ENCODE measurements around the gene ADAMTSL3. TPM values are rescaled to one million over a fixed set of nuclear protein-coding genes. Genes with fewer than 3 reads are reported as not detected.

The ADAMTSL3 gene
- total and polyA plus RNA-seq, 2 of the 4 experiments (the other 2 are of a cell fraction), result under 0.01 to 0.02 TPM

GRCh38 chr15:83612226-83612625 lies 41.7 kb upstream of the ADAMTSL3 start:
- Histone ChIP-seq H2BK20ac (ENCODE audit: low read depth, low read length) (no peak overlapping the region), H3K27me3 (ENCODE audit: control insufficient read depth, insufficient read depth, low read length) (no peaks in the 10 kb centered on the region), H4K5ac (ENCODE audit: low read depth, low read length) (no peak overlapping the region), H2BK5ac (ENCODE audit: low read depth, low read length, poor library complexity, severe bottlenecking) (no peak overlapping the region), H3K4ac (ENCODE audit: low read depth, low read length) (no peak overlapping the region), H3K9ac (ENCODE audit: low read depth, low read length) (no peak overlapping the region), H3K27ac (ENCODE audit: insufficient read depth, low read length) (no peak overlapping the region), H3K4me2 (ENCODE audit: low read depth, low read length) (no peak overlapping the region), H4K91ac (ENCODE audit: insufficient read depth, low read depth, low read length) (no peak overlapping the region), H2AFZ (replicated peaks; ENCODE audit: low read length, poor library complexity) (no peak overlapping the region), H2BK15ac (ENCODE audit: low read depth, low read length) (no peak overlapping the region), H3K4me3 (ENCODE audit: insufficient read depth, low read depth, low read length) (no peak overlapping the region), H4K8ac (ENCODE audit: low read depth in 2 of 2, low read length in 2 of 2) (no peak overlapping the region), H3K56ac (ENCODE audit: extremely low read depth, insufficient read depth, low read length) (no peak overlapping the region), H3K9me1 (ENCODE audit: insufficient read depth, low read length) (no peaks in the 10 kb centered on the region), H3K23ac (ENCODE audit: low read depth, low read length) (no peak overlapping the region), H3K18ac (ENCODE audit: low read depth, low read length) (no peak overlapping the region), H2AK5ac (ENCODE audit: low read depth, low read length) (no peak overlapping the region), H3K4me1 (ENCODE audit: control insufficient read depth, insufficient read depth, low read length) (no peaks in the 10 kb centered on the region), H2AK9ac (replicated peaks; ENCODE audit: low read depth, low read length, poor library complexity) (no peak overlapping the region), H3K14ac (replicated peaks; ENCODE audit: low read depth, low read length) (no peak overlapping the region), H3K36me3 (ENCODE audit: control insufficient read depth, insufficient read depth, low read length) (no peaks in the 10 kb centered on the region), H4K20me1 (ENCODE audit: insufficient read depth, low read length) (no peaks in the 10 kb centered on the region), H2BK120ac (ENCODE audit: low read depth, low read length) (no peak overlapping the region), H3K9me3 (ENCODE audit: control insufficient read depth, insufficient read depth, low read length) (peaks cover 6% of the 10 kb centered on the region; the same call in 1 of the 2 replicates), H3K79me1 (ENCODE audit: low read depth in 1 of 2, low read length in 2 of 2) (no peaks in the 10 kb centered on the region)
- no TSS peak for BruUV-seq (replicated peaks)
- in situ Hi-C loops (cut with MboI; ENCODE audit: low sequenced_read_pairs) (no loop called here), dilution Hi-C loops (cut with HindIII; ENCODE audit: low sequenced_read_pairs, unreplicated experiment) (no loop called here), intact Hi-C loops (cut with micrococcal nuclease) (no loop called here)
- ChIA-PET CTCF (interaction anchor here (0.6 kb wide), 1 partner anchor 117 kb away, joined by 3 read pairs; no protein-coding TSS in a partner anchor), POLR2A (ENCODE audit: unreplicated experiment) (no interaction called here)
- 60% methylated on average over 1 of the region's 5 CpGs; no CpG with 5 or more reads in 1 of the 2 experiments for WGBS, 2 experiments (ENCODE audit: extremely low coverage in 2 of 2, insufficient read length in 1 of 2)
- TF ChIP-seq RFX5 (IDR thresholded peaks at IDR 0.05; ENCODE audit: low read depth, low read length) (no peak), CHD1 (IDR thresholded peaks at IDR 0.05; ENCODE audit: low read depth, low read length) (no peak), BHLHE40 (IDR thresholded peaks at IDR 0.05; ENCODE audit: low read depth, low read length) (no peak), POLR2A (IDR thresholded peaks at IDR 0.05; ENCODE audit: low read depth, low read length) (no peak), MXI1 (IDR thresholded peaks at IDR 0.05; ENCODE audit: borderline replicate concordance, low read depth, low read length) (no peak)
- DNase-seq, result no peak
- ATAC-seq (ENCODE audit: low read depth), result no peak
